H1 (cell line): ENCODE measurements around the gene ARHGEF10L. TPM values are rescaled to one million over a fixed set of nuclear protein-coding genes. Genes with fewer than 3 reads are reported as not detected.
A peak's percentile ranks its signal among the peaks of the same experiment; 100 is the strongest.

Source experiments
- CTCF ChIA-PET: fragments of 300-600 bp; sonication (Branson Sonifier 250); formaldehyde crosslinking; loops from one replicate; lab custom pipeline; 2021; ENCODE audit not compliant: partially characterized antibody; lab: Charles Lee
- POLR2A ChIA-PET: fragments of 300-600 bp; sonication (Branson Sonifier 250); formaldehyde crosslinking; loops from one replicate; lab custom pipeline; 2021; ENCODE audit warnings: inconsistent platforms; ENCODE audit not compliant: partially characterized antibody; lab: Charles Lee
- DNase-seq, 2 experiments: peaks; one replicate each; pipeline versions ENCODE4 v3.0.0 to v3.0.0-alpha.2; 2010 to 2022; ENCODE audit warnings: low spot score in 2 of 2, low read depth in 1 of 2, mixed read lengths in 1 of 2
- FAIRE-seq: peaks from 2 replicates; lab custom pipeline; 2011; peaks lifted over from hg19 to GRCh38; lab: Jason Lieb, UNC
- H2AFZ ChIP-seq: 2 replicates; pipeline ENCODE4 v1.8.1; 2012; ENCODE audit warnings: low read length, inconsistent platforms
- H2AK5ac ChIP-seq: 2 replicates; pipeline ENCODE4 v1.6.1; 2013; ENCODE audit warnings: low read depth, low read length
- H2BK120ac ChIP-seq: replicated peaks from 2 replicates; pipeline ENCODE3; 2013; ENCODE audit warnings: low read depth, low read length, inconsistent platforms
- H2BK12ac ChIP-seq: 2 replicates; pipeline ENCODE4 v1.6.1; 2013; ENCODE audit warnings: low read depth, low read length
- H2BK15ac ChIP-seq: 2 replicates; pipeline ENCODE4 v1.6.1; 2013; ENCODE audit warnings: low read length
- H2BK20ac ChIP-seq: 2 replicates; pipeline ENCODE4 v1.6.1; 2013; ENCODE audit warnings: low read length
- H2BK5ac ChIP-seq: 2 replicates; pipeline ENCODE4 v1.6.1; 2013; ENCODE audit warnings: low read depth, low read length
- H3K14ac ChIP-seq: 2 replicates; pipeline ENCODE4 v1.6.1; 2013; ENCODE audit warnings: inconsistent platforms; ENCODE audit not compliant: insufficient read length
- H3K18ac ChIP-seq: 2 replicates; pipeline ENCODE4 v1.6.1; 2013; ENCODE audit warnings: low read length; ENCODE audit errors: extremely low read depth
- H3K23ac ChIP-seq: 2 replicates; pipeline ENCODE4 v1.6.1; 2013; ENCODE audit warnings: inconsistent platforms; ENCODE audit not compliant: insufficient read length
- H3K23me2 ChIP-seq: 2 replicates; pipeline ENCODE4 v1.6.1; 2013; ENCODE audit warnings: low read depth, low read length
- H3K27ac ChIP-seq: 2 replicates; pipeline ENCODE4 v1.6.1; 2011; ENCODE audit warnings: low read depth, low read length, inconsistent platforms
- H3K27me3 ChIP-seq, 4 experiments: replicated peaks in 1 of 4; 1 replicate in 1 of 4; 2 replicates in 3 of 4; pipeline versions ENCODE4 v1.6.1 to v1.8.1; 2011 to 2013; ENCODE audit warnings: low read length in 3 of 4, mild to moderate bottlenecking in 3 of 4, inconsistent platforms in 2 of 4, mixed read lengths in 2 of 4, moderate library complexity in 1 of 4; ENCODE audit not compliant: control insufficient read depth in 3 of 4, insufficient read depth in 3 of 4; ENCODE audit errors: extremely low read depth in 1 of 4
- H3K36me3 ChIP-seq, 4 experiments: 2 replicates each; pipeline versions ENCODE4 v1.6.1 to v1.8.1; 2011 to 2013; ENCODE audit warnings: mild to moderate bottlenecking in 4 of 4, low read length in 3 of 4, moderate library complexity in 2 of 4, control low read depth in 1 of 4, inconsistent platforms in 1 of 4; ENCODE audit not compliant: insufficient read depth in 4 of 4, control insufficient read depth in 2 of 4
- H3K4ac ChIP-seq: replicated peaks from 2 replicates; pipeline ENCODE3; 2013; ENCODE audit warnings: low read length, low read depth, mixed read lengths, inconsistent platforms; ENCODE audit not compliant: insufficient read length
- H3K4me1 ChIP-seq, 4 experiments: replicated peaks in 1 of 4; 1 replicate in 1 of 4; 2 replicates in 3 of 4; pipeline versions ENCODE4 v1.6.1 to v1.8.1; 2011 to 2013; ENCODE audit warnings: low read length in 3 of 4, inconsistent platforms in 2 of 4, mixed read lengths in 1 of 4; ENCODE audit not compliant: insufficient read depth in 4 of 4, control insufficient read depth in 3 of 4
- H3K4me2 ChIP-seq, 2 experiments: 2 replicates each; pipeline versions ENCODE4 v1.6.1 to v1.8.1; 2011 to 2013; ENCODE audit warnings: low read depth in 2 of 2, low read length in 2 of 2, control low read depth in 1 of 2, inconsistent platforms in 1 of 2, mild to moderate bottlenecking in 1 of 2; ENCODE audit not compliant: insufficient read depth in 1 of 2
- H3K4me3 ChIP-seq, 4 experiments: fragments of 200-600, 300-600 bp in 1 of 4; sonication (generic), shearing (Covaris generic), sonication (Bioruptor Twin) in 1 of 4; 2 replicates each; pipeline versions ENCODE4 v1.5.1 to v1.8.1; 2011 to 2016; ENCODE audit warnings: low read length in 4 of 4, low read depth in 3 of 4, control low read depth in 2 of 4, inconsistent platforms in 2 of 4, mild to moderate bottlenecking in 2 of 4, mixed read lengths in 1 of 4, moderate library complexity in 1 of 4; ENCODE audit not compliant: insufficient read depth in 2 of 4; ENCODE audit errors: extremely low read depth in 1 of 4
- H3K56ac ChIP-seq: replicated peaks from 2 replicates; pipeline ENCODE3; 2013; ENCODE audit warnings: low read depth, mild to moderate bottlenecking, mixed read lengths, low read length, inconsistent platforms; ENCODE audit not compliant: insufficient read length
- H3K79me1 ChIP-seq: 2 replicates; pipeline ENCODE4 v1.6.1; 2013; ENCODE audit warnings: low read depth, low read length, control low read depth
- H3K79me2 ChIP-seq, 2 experiments: 2 replicates each; pipeline versions ENCODE4 v1.6.1 to v1.8.1; 2012 to 2013; ENCODE audit warnings: low read length in 2 of 2, mild to moderate bottlenecking in 2 of 2, inconsistent platforms in 1 of 2; ENCODE audit not compliant: insufficient read depth in 2 of 2, control insufficient read depth in 1 of 2
- H3K9ac ChIP-seq, 4 experiments: replicated peaks in 1 of 4; 1 replicate in 1 of 4; 2 replicates in 3 of 4; pipeline versions ENCODE4 v1.6.1 to v1.8.1; 2011 to 2013; ENCODE audit warnings: low read depth in 3 of 4, low read length in 3 of 4, control low read depth in 2 of 4, mild to moderate bottlenecking in 2 of 4, moderate library complexity in 2 of 4, inconsistent platforms in 1 of 4; ENCODE audit errors: extremely low read depth in 1 of 4
- H3K9me3 ChIP-seq, 2 experiments: 2 replicates each; pipeline versions ENCODE4 v1.6.1 to v1.8.1; 2012 to 2013; ENCODE audit warnings: mild to moderate bottlenecking in 2 of 2, moderate library complexity in 2 of 2, control low read depth in 1 of 2, inconsistent platforms in 1 of 2, low read depth in 1 of 2, low read length in 1 of 2, mixed read lengths in 1 of 2; ENCODE audit not compliant: insufficient read depth in 2 of 2
- H4K20me1 ChIP-seq, 2 experiments: replicated peaks in 1 of 2; 2 replicates each; pipeline versions ENCODE3 to v1.8.1; 2011 to 2013; ENCODE audit warnings: inconsistent platforms in 2 of 2, low read length in 2 of 2, mild to moderate bottlenecking in 1 of 2; ENCODE audit not compliant: insufficient read depth in 2 of 2, control insufficient read depth in 1 of 2
- H4K5ac ChIP-seq: 2 replicates; pipeline ENCODE4 v1.6.1; 2013; ENCODE audit warnings: low read length, low read depth, mixed read lengths, inconsistent platforms; ENCODE audit not compliant: insufficient read length
- H4K8ac ChIP-seq: 2 replicates; pipeline ENCODE4 v1.8.0; 2013; ENCODE audit warnings: mild to moderate bottlenecking, moderate library complexity, low read length, inconsistent platforms; ENCODE audit not compliant: insufficient read depth; ENCODE audit errors: extremely low read depth
- H4K91ac ChIP-seq: replicated peaks from 2 replicates; pipeline ENCODE3; 2013; ENCODE audit warnings: low read length, mixed read lengths, inconsistent platforms; ENCODE audit not compliant: insufficient read length
- BACH1 ChIP-seq: IDR thresholded peaks from 2 replicates; pipeline ENCODE4 v1.6.1; 2012; ENCODE audit warnings: low read length, improper control_type of control experiment
- CEBPB ChIP-seq: IDR thresholded peaks from 2 replicates; pipeline ENCODE4 v1.6.1; 2012; ENCODE audit warnings: low read depth, low read length
- CHD2 ChIP-seq: IDR thresholded peaks from 2 replicates; pipeline ENCODE4 v1.6.1; 2012; ENCODE audit warnings: low read length, improper control_type of control experiment
- CTBP2 ChIP-seq: IDR thresholded peaks from 2 replicates; pipeline ENCODE4 v1.7.0; 2011; ENCODE audit warnings: borderline replicate concordance, mild to moderate bottlenecking, moderate library complexity, mixed read lengths, low read length; ENCODE audit not compliant: insufficient read depth, insufficient read length
- CTCF ChIP-seq, 3 experiments: IDR thresholded peaks; 1 replicate in 2 of 3; 2 replicates in 1 of 3; pipeline versions ENCODE4 v1.5.1 to v1.6.1; 2011; ENCODE audit warnings: low read length in 3 of 3, mild to moderate bottlenecking in 3 of 3, inconsistent platforms in 2 of 3, low read depth in 1 of 3, moderate library complexity in 1 of 3; ENCODE audit not compliant: insufficient read depth in 1 of 3; ENCODE audit errors: control extremely low read depth in 1 of 3
- EZH2 ChIP-seq: fragments of 200-600 bp; sonication (generic); IDR thresholded peaks from 2 replicates; pipeline ENCODE4 v1.7.1; 2012; ENCODE audit warnings: low read depth, mild to moderate bottlenecking, moderate library complexity, low read length, inconsistent platforms; ENCODE audit not compliant: severe bottlenecking
- MAFK ChIP-seq: IDR thresholded peaks from 2 replicates; pipeline ENCODE4 v1.6.1; 2012; ENCODE audit warnings: low read depth, mild to moderate bottlenecking, improper control_type of control experiment, low read length
- POU5F1 ChIP-seq: IDR thresholded peaks from 2 replicates; pipeline ENCODE4 v1.6.1; 2011; ENCODE audit warnings: low read depth, mild to moderate bottlenecking, low read length, moderate library complexity
- RNF2 ChIP-seq: fragments of 200-900, 300-1000 bp; sonication (generic); IDR thresholded peaks from 2 replicates; pipeline ENCODE4 v1.7.1; 2016; ENCODE audit warnings: borderline replicate concordance, low read depth, mild to moderate bottlenecking, antibody characterized with exemption, low read length; ENCODE audit not compliant: poor library complexity, severe bottlenecking; ENCODE audit errors: missing control alignments
- SP2 ChIP-seq: IDR thresholded peaks from 2 replicates; pipeline ENCODE4 v1.6.1; 2012; ENCODE audit warnings: mild to moderate bottlenecking, low read length, inconsistent platforms
- SRF ChIP-seq: IDR thresholded peaks from 2 replicates; pipeline ENCODE4 v1.6.1; 2011; ENCODE audit warnings: mild to moderate bottlenecking, low read depth, low read length, moderate library complexity
- WGBS, 2 experiments: shearing (Covaris generic) in 1 of 2; methylation state at CpG; one replicate each; pipeline versions ENCODE4 v1.1.6 to v1.1.7; 2013 to 2015; ENCODE audit warnings: low lambda C conversion rate in 2 of 2, mixed read lengths in 2 of 2, inconsistent platforms in 1 of 2, low coverage in 1 of 2, missing lambda C conversion rate in 1 of 2; ENCODE audit not compliant: insufficient replicate concordance in 2 of 2, insufficient coverage in 1 of 2, insufficient read length in 1 of 2; ENCODE audit errors: extremely low coverage in 1 of 2, missing lambda C conversion rate in 1 of 2; 5-methylcytosine and 5-hydroxymethylcytosine counted together
- polyA plus RNA-seq, 7 experiments: library from polyadenylated mRNA; depleted of rRNA in 3 of 7; stranded (reverse) in 5 of 7; unstranded in 2 of 7; fragments of >200 nt in 5 of 7; fragments of 200-250 nt in 2 of 7; gene quantifications; 1 replicate in 5 of 7; 2 replicates in 1 of 7; 4 replicates in 1 of 7; pipeline versions ENCODE4 v1.2.1 to v1.2.3, GENCODE V29; 2011 to 2013; ENCODE audit warnings: missing spikeins in 2 of 7, mixed read lengths in 2 of 7
- total RNA-seq: library from RNA; stranded (reverse); fragmentation: NEBNext Ultra II Directional; extraction: Animal tissue kit (Norgen Biotek cat#: 25700); gene quantifications from 2 replicates; pipeline ENCODE4 v1.2.1, GENCODE V29; 2021

Gene ARHGEF10L
- total and polyA plus RNA-seq, 2 of the 8 experiments (the other 6 are each of a cell fraction or from before 2014, with no cell fraction given): 33.6 to 39.6 TPM

GRCh38 chr1:17682400-17682799 lies 142.9 kb downstream of the ARHGEF10L start:
- Histone ChIP-seq H3K4me1 (peaks cover 0 to 8% (median 5%) of the 10 kb centered on the region in 4 experiments; a peak in 5 of 7 replicates), H3K9me3 (no peaks in the 10 kb centered on the region), H2AK5ac (no peak overlapping the region), H3K4me3 (no peak overlapping the region), H4K91ac (no peak overlapping the region), H3K79me2 (no peaks in the 10 kb centered on the region), H2BK20ac (no peak overlapping the region), H2BK5ac (no peak overlapping the region), H4K20me1 (peaks cover 7 to 9% of the 10 kb centered on the region in 2 experiments), H3K36me3 (0 out of 8 replicates have a peak, but pooled peaks cover 0 to under 1% (median under 1%) of the 10 kb centered on the region in 4 experiments), H3K9ac (no peak overlapping the region), H2BK120ac (no peak overlapping the region), H3K27ac (no peak overlapping the region), H2BK15ac (no peak overlapping the region), H3K4me2 (no peak overlapping the region), H4K8ac (no peak overlapping the region; the same call in 1 of the 2 replicates), H4K5ac (no peak overlapping the region), H3K14ac (no peak overlapping the region), H2BK12ac (no peak overlapping the region), H3K23ac (no peak overlapping the region), H3K23me2 (no peaks in the 10 kb centered on the region), H3K4ac (no peak overlapping the region), H2AFZ (no peak overlapping the region), H3K27me3 (no peaks in the 10 kb centered on the region), H3K79me1 (no peaks in the 10 kb centered on the region), H3K18ac (no peak overlapping the region), H3K56ac (no peak overlapping the region)
- 92% methylated on average over 4 of the region's 4 CpGs; no CpG with 5 or more reads in 1 of the 2 experiments for WGBS, 2 experiments
- ChIA-PET POLR2A (interaction anchor here (1.2 kb wide), 1 partner anchor 10 kb away, joined by 3 read pairs; no protein-coding TSS in a partner anchor), CTCF (interaction anchor here (1.0 to 8.3 kb wide), 4 partner anchors 14 to 21 kb away, joined by 4 to 41 read pairs (median 6); no protein-coding TSS in a partner anchor)
- FAIRE-seq (peak; percentile 13), DNase-seq (no peak)
- no peak for TF ChIP-seq CTCF (IDR thresholded peaks at IDR 0.05; ENCODE audit: control extremely low read depth in 1 of 3, insufficient read depth in 1 of 3, low read depth in 1 of 3, low read length in 3 of 3)
- no peak for TF ChIP-seq POU5F1
- TF ChIP-seq SRF: no peak
- no peak for TF ChIP-seq MAFK
- TF ChIP-seq RNF2: no peak
- TF ChIP-seq CEBPB: no peak
- no peak for TF ChIP-seq SP2
- no peak for TF ChIP-seq CHD2
- TF ChIP-seq BACH1: no peak
- no peak for TF ChIP-seq CTBP2
- no peak for TF ChIP-seq EZH2
